ENCODE measurements around the gene LAMP5.

GRCh38 chr20:9496155-9496554, 18.2 kb upstream of the LAMP5 start:
- TF ChIP-seq, protein P1, sequence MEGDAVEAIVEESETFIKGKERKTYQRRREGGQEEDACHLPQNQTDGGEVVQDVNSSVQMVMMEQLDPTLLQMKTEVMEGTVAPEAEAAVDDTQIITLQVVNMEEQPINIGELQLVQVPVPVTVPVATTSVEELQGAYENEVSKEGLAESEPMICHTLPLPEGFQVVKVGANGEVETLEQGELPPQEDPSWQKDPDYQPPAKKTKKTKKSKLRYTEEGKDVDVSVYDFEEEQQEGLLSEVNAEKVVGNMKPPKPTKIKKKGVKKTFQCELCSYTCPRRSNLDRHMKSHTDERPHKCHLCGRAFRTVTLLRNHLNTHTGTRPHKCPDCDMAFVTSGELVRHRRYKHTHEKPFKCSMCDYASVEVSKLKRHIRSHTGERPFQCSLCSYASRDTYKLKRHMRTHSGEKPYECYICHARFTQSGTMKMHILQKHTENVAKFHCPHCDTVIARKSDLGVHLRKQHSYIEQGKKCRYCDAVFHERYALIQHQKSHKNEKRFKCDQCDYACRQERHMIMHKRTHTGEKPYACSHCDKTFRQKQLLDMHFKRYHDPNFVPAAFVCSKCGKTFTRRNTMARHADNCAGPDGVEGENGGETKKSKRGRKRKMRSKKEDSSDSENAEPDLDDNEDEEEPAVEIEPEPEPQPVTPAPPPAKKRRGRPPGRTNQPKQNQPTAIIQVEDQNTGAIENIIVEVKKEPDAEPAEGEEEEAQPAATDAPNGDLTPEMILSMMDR (IDR thresholded peaks at IDR 0.05): no peak
- no peak for TF ChIP-seq POLR2A (IDR thresholded peaks at IDR 0.05)
